Nephron (organoid): ENCODE measurements around the gene SGTA.
"Not testable (repeated sequence)": the region's sequence is repeated elsewhere in the genome, so short reads cannot be mapped to it uniquely, and the experiment has no call there.

ENCODE experiments used
- H3K27ac Mint-ChIP-seq, 3 experiments: 2 replicates each; pipeline ENCODE4 v1.8.0; 2020; ENCODE audit warnings: mixed read lengths in 3 of 3, mild to moderate bottlenecking in 2 of 3, moderate library complexity in 1 of 3
- H3K27me3 Mint-ChIP-seq: 2 replicates; pipeline ENCODE4 v1.8.0; 2021; ENCODE audit warnings: low read depth, mild to moderate bottlenecking, moderate library complexity, mixed read lengths
- H3K36me3 Mint-ChIP-seq: 2 replicates; pipeline ENCODE4 v1.8.0; 2020; ENCODE audit warnings: low read depth, mixed read lengths
- H3K4me1 Mint-ChIP-seq: 2 replicates; pipeline ENCODE4 v1.8.0; 2020; ENCODE audit warnings: mixed read lengths
- H3K4me3 Mint-ChIP-seq, 3 experiments: 2 replicates each; pipeline ENCODE4 v1.8.0; 2020; ENCODE audit warnings: mild to moderate bottlenecking in 3 of 3, mixed read lengths in 3 of 3, moderate library complexity in 2 of 3
- H3K9me3 Mint-ChIP-seq: 2 replicates; pipeline ENCODE4 v1.8.0; 2020; ENCODE audit warnings: mixed read lengths
- TF ChIP-seq, protein P1 (sequence below), 3 experiments: fragments of 200-600 bp; sonication (generic); IDR thresholded peaks; one replicate each; pipeline ENCODE4 v1.5.0; 2021; ENCODE audit warnings: antibody characterized with exemption in 3 of 3; ENCODE audit not compliant: unreplicated experiment in 3 of 3

SGTA gene

DNA sequence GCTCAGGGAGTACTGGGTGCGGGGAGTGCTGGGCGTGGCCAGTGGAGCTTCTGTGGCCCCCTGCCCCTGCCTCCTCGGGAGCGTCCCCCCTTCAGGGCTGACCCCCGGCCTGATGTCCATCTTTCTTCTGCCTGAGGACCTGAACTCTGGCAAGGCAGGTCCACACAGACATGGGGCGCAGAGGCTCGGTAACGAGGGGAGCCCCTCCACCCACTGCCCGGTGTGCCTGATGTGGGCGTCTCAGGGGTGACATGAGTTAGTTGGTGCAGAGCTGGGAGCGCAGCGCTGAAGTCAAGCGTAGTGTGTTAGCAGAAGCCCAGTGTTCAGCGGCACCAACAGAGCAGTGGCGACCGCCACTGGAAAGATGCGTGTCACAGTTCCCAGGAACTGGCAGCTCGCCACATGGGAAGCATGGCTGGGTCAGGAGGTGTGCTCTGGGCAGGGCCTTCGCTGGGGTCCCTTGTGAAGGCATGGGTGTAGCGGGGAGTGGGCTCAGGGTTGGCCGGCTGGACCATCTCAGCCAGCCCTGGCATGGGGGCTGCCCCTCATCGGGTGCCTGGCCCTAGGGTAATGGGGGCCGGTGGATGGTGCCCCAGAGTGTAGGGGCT lies 13.7 kb upstream of the SGTA start:
- TF ChIP-seq, protein P1, sequence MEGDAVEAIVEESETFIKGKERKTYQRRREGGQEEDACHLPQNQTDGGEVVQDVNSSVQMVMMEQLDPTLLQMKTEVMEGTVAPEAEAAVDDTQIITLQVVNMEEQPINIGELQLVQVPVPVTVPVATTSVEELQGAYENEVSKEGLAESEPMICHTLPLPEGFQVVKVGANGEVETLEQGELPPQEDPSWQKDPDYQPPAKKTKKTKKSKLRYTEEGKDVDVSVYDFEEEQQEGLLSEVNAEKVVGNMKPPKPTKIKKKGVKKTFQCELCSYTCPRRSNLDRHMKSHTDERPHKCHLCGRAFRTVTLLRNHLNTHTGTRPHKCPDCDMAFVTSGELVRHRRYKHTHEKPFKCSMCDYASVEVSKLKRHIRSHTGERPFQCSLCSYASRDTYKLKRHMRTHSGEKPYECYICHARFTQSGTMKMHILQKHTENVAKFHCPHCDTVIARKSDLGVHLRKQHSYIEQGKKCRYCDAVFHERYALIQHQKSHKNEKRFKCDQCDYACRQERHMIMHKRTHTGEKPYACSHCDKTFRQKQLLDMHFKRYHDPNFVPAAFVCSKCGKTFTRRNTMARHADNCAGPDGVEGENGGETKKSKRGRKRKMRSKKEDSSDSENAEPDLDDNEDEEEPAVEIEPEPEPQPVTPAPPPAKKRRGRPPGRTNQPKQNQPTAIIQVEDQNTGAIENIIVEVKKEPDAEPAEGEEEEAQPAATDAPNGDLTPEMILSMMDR (IDR thresholded peaks at IDR 0.05; ENCODE audit: unreplicated experiment in 3 of 3), result no peak
- Mint-ChIP-seq H3K27me3 (no peaks in the 10 kb centered on the region), H3K9me3 (no peaks in the 10 kb centered on the region), H3K36me3 (peaks cover 41% of the 10 kb centered on the region), H3K4me3 (no peak overlapping the region), H3K27ac (no peak overlapping the region), H3K4me1 (no peaks in the 10 kb centered on the region)

DNA sequence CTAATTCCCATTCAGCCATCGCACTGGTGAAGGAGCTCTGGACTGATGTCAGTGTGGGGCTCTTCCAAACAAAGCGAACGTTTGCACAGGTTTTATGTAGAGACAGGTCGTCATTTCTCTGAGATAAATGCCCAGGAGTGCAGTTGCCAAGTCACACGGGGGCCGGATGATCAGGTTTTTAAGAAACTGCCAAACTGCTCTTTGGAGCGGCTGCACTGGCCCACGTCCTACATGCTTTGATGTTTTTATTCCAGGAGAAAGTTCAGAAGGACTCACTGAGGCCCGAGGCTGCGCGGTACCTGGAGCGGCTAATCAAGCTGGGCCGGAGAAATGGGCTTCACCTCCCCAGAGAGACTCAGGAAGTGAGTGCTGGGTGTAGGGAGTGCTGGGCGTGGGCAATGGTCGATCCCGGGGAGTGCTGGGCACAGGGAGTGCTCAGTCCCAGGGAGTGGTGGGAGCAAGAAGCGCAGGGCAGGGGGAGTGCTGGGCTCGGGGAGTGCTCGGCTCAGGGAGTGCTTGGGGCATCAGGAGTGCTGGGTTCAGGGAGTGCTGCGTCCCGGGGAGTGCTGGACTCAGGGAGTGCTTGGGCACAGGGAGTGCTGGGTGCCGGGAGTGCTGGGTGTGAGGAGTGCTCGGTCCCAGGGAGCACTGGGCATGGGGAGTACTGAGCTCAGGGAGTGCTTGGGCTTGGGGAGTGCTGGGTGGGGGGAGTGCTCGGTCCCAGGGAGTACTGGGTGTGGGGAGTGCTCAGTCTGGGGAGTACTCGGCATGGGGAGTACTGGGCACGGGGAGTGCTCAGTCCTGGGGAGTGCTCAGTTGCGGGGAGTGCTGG lies 13.0 kb upstream of the SGTA start:
- Mint-ChIP-seq H3K27ac (no peak overlapping the region), H3K27me3 (no peaks in the 10 kb centered on the region), H3K4me1 (no peaks in the 10 kb centered on the region)

DNA sequence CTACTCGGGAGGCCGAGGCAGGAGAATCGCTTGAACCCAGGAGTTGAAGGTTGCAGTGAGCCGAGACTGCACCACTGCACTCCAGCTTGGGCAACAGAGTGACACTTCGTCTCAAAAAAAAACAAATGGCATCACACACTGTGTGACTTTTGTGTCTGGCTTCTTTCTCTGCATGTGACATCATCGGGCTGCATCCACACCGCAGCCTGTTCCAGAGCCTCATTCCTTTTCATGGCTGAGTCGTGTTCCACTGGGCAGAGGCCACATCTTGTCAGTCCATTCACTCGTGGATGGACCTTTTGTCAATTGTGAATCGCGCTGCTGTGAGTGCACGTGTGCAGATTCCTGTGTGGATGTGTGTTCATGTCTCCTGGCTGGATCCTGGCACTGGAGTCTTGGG lies 10.5 kb upstream of the SGTA start:
- TF ChIP-seq, protein P1 (IDR thresholded peaks at IDR 0.05; ENCODE audit: unreplicated experiment in 3 of 3), result no peak
- Mint-ChIP-seq H3K4me1 (no peaks in the 10 kb centered on the region), H3K27ac (no peak overlapping the region), H3K9me3 (no peaks in the 10 kb centered on the region), H3K36me3 (peaks cover 41% of the 10 kb centered on the region), H3K4me3 (no peak overlapping the region), H3K27me3 (no peaks in the 10 kb centered on the region)

More for the DNA sequence above, 13.0 kb upstream of the SGTA start:
- TF ChIP-seq, protein P1 (IDR thresholded peaks at IDR 0.05; ENCODE audit: unreplicated experiment in 3 of 3), result no peak
- Mint-ChIP-seq H3K36me3 (peaks cover 38% of the 10 kb centered on the region), H3K4me3 (no peak overlapping the region), H3K9me3 (no peaks in the 10 kb centered on the region)

DNA sequence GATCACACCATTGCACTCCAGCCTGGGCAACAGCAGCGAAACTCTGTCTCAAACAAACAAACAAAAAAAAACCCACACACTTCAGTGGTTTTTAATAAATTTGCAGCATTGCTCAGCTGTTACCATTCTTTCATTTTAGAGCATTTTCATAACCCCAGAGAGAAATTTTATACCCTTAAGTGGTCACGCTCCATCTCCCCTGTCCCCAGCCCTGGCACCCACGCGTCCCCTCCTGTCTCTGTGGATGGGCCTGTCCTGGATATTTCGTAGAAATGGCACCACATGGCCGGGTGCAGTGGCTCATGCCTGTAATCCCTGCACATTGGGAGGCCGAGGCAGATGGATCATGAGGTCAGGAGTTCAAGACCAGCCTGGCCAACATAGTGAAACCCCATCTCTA lies 10.1 kb upstream of the SGTA start:
- Mint-ChIP-seq H3K4me1 (peaks cover 3% of the 10 kb centered on the region), H3K27me3 (no peaks in the 10 kb centered on the region), H3K9me3 (no peaks in the 10 kb centered on the region), H3K4me3 (no peak overlapping the region), H3K36me3 (peaks cover 45% of the 10 kb centered on the region), H3K27ac (no peak overlapping the region)
- TF ChIP-seq, protein P1 (IDR thresholded peaks at IDR 0.05; ENCODE audit: unreplicated experiment in 3 of 3), result no peak

DNA sequence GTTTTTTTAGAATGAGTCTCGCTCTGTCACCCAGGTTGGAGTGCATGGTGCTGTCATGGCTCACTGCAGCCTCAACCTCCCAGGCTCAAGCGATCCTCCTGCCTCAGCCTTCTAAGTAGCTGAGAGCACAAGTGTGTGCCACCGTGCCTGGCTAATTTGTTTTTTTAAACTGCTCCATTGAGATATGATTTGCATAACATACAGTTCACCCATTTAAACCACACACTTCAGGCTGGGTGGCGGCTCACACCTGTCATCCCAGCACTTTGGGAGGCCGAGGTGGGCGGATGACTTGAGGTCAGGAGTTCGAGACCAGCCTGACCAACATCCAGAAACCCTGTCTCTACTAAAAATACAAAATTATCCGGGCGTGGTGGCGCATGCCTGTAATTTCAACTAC lies 9.6 kb upstream of the SGTA start:
- H3K9me3 Mint-ChIP-seq, H3K27ac Mint-ChIP-seq, H3K27me3 Mint-ChIP-seq, H3K4me1 Mint-ChIP-seq, H3K4me3 Mint-ChIP-seq: not testable (repeated sequence)
- peaks cover 45% of the 10 kb centered on the region for H3K36me3 Mint-ChIP-seq

DNA sequence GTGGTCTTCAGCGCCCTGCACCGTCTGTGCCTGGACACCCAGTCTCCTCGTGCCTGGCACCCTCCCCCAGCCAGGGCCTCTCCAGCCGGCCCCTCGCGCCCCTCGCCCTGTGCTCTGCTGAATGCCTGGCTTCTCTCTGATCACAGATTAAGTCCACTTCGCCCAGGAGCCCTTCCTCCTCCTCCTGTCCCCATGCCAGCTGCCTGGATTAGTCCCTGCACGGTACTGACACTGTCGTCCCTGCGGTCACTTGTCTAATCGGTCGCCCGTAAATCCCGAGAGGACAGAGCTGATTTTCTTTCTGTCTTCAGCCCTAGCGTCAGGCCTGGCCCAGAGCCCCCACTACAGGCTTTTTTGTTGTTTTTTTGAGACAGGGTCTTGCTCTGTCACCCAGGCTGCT lies 8.8 kb upstream of the SGTA start:
- no peak overlapping the region for H3K27ac Mint-ChIP-seq
- H3K9me3 Mint-ChIP-seq, result no peaks in the 10 kb centered on the region
- TF ChIP-seq, protein P1 (IDR thresholded peaks at IDR 0.05; ENCODE audit: unreplicated experiment in 3 of 3), result no peak
- no peak overlapping the region for H3K4me3 Mint-ChIP-seq
- H3K36me3 Mint-ChIP-seq, result peaks cover 46% of the 10 kb centered on the region
- peaks cover 11% of the 10 kb centered on the region for H3K4me1 Mint-ChIP-seq
- H3K27me3 Mint-ChIP-seq, result no peaks in the 10 kb centered on the region
